HG02970 (cell line): ENCODE results near the gene LITAF.

Source experiments
- ATAC-seq: cut with Tn5 transposase; IDR thresholded peaks from one replicate; pipeline ENCODE4 v1.9.1; 2021; ENCODE audit warnings: mild to moderate bottlenecking, moderate library complexity, moderate number of reproducible peaks; ENCODE audit not compliant: unreplicated experiment, low FRiP score

The LITAF gene

DNA sequence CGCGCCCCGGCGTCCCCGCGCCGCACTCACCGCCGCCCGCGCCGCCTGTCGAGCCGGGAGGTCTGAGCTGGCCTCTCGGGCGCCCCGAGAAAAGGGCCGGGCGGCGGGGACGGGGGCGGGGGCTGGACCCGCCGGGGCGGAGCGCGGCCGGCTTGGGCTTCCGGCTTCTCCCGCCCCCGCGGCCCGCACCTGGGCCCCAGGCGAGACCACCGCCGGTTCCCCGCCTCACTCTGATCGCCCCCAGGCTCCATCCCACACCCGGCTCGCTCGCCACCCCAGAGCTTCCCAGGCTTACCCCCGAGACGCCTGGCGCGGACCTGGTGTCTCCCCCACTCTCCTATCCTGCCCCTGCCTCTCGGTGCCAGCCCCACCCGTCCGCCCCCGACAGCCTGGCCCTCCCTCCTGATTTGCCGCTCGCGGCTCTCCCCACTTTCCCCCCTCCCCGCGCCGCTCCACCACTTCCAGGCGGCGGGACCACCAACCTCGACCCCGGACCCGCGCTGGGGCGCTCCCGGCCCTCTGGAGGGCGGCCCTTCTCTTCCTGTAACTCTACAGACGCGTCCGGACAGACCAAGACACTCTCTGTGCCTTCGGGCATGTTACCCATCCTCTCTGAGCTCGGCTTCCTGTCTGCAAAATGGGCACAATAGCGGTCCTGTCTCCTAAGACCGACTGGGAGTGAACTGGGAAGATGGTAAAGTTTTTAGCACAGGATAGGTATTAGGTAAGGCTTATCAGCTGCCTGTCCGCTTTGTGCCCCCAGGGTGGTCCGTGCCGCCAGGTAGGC, at the start of gene LITAF:
Gene LITAF (minus strand): TSS at position 64 of the 787 bp plus-strand sequence. CDS start 30,189 bp downstream, outside the sequence.
- ATAC-seq = peak; percentile 49

DNA sequence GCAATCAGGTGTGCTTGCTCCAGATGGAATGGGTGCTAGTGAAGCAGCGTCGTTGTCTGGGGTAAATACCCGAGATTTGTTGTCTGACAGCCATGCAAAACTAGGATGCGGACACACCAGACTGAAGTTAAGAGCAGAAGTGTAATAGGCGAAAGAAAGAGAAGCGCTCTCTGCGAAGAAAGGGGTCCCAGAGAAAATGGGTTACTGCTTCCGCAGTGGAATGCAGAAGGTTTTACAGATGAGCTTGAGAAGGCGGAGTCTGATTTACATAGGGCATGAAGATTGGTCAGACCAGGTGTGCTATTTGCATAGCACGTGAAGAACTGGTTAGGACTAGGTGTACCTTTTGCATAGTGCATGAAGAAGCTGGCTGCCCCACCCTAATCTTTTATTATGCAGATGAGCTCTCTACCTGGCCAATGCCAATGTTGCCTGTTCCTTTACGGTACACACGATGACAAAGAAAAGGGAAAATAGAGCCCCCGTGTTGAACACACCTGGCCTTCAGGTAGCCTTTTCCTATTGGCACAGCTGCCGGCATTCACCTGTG, 49.5 kb upstream of the LITAF start:
- ATAC-seq = no peak

DNA sequence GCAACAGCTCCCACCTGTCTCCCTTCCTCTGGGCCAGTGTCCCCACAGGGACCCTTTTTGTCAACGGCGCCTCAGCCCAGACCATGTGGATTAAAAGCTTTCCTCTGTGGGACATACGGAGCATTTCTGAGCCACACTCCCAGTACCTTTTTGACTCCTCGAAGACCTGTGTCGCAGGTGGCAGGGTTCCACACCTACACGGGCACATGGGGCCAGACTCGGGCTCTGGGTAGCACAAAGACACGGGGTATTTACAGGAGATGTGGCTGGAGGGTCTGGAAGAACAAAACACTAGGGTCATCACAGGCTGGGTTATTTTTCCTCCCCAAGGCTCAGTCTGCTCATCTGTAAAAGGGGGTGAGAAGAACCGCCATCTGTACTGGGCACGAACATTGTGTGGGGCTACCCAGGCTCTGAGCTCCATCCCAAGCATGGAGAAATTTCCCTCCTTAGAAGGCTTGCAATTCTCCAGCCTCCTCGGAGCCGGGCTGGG, 49.0 kb upstream of the LITAF start:
- ATAC-seq = no peak

DNA sequence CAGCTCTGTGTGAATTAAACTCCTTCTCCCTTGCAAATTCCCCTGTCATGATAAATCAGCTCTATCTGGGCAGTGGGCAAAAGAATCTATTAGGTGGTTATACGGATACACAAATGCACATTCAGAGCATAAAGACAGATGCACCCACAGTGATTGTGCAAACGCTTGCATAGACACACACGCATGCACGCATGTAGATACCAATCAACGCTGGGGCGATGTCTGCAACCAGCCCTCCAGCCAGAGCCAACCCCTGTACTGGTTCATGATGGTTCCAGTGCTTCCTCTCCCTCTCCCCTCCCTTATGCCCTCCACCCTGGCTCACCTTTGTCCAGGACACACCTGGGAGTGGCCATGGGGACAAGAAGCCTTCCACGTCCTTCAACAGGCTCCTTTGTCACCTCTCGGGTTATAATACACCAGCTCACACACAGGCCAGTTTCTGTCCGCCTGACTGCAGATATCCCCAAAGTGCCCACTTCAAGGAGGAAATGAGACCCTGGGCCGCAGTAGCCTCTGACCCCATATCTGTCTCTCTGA, 48.5 kb upstream of the LITAF start:
- no peak for ATAC-seq

DNA sequence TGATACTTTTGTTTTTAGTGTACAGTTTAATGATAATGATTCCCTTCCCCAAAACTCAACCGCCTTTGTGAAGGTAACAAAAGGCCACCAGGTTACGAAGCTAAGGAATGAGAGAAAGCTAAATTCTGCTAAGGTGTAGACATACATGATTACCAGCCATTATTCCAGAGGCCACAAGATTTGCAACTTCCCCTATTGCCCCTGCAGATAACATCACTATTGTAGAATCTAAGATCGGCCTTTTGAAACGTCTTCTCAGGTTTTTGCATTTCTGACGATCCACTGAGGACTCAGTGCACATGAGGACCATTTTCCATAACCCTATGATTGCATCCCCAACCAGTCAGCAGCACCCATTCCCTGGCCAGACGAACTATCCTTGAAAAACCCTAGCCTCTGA, 47.6 kb upstream of the LITAF start:
- no peak for ATAC-seq

DNA sequence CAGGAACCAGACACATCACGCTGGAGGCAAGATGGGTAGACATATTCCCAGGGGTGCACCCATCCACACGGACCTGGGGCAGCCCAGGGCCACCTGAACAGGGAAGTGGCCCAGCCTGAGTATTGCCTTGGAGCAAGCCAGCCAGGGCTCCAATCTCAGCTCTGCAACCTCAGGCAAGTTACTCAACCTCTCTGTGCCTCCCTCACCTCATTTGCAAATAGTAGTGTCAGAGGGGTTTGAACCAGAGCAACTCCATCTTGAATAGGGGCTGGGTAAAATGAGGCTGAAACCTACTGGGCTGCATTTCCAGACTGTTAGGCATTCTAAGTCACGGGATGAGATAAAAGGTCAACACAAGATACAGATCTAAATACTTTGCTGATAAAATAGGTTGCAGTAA, 46.4 kb upstream of the LITAF start:
- ATAC-seq = no peak

DNA sequence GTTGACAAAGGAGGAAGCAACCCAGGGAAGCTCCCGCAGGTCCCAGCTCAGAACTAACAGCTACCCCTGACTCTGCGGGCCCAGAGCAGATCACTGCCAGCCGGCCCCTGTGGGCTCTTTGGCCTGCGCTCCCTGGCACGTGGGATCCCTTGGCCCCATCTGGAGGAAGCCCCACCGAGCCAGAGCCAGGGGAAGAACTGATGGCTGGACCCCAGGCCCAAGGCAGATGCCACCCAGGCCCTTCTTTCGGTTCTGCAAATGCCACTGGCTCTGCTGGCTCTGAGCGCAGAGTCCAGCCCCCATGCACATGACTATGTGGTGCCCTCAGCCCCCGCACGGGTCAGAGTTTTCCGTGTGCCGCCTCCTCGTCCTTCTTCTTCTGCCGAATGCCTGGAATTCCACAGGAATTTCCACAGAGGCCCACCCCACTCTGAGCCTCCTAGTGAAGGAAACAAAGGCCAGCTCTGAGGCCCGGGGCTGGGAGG, 45.8 kb upstream of the LITAF start:
- ATAC-seq = no peak

DNA sequence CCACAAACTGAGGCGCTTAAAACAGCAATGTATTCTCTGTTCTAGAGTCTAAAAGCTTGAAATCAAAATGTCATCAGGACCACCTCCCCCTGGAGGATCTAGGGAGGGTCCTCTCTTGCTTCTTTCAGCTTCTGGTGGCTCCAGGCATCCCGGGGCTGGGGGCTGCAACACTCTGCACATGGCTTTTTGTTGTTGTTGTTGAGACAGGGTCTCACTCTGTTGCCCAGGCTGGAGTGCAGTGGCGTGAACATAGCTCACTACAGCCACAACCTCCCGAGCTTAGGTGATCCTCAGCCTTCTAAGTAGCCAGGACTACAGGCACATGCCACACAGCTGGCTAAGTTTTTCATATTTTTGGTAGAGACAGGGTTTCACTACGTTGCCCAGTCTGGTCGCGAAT, 44.5 kb upstream of the LITAF start:
- no peak for ATAC-seq

DNA sequence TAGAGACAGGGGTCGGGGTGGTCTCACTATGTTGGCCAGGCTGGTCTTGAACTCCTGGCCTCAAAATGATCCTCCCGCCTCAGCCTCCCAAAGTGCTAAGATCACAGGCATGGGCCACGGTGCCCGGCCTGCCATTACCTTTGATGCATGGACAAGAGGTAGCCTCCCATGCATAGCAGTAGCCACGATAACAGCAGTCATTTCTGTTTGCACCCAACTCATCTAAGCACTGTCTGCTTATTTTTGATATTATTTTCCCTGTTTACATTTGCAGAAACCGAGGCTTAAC, 44.0 kb upstream of the LITAF start:
- ATAC-seq = no peak

DNA sequence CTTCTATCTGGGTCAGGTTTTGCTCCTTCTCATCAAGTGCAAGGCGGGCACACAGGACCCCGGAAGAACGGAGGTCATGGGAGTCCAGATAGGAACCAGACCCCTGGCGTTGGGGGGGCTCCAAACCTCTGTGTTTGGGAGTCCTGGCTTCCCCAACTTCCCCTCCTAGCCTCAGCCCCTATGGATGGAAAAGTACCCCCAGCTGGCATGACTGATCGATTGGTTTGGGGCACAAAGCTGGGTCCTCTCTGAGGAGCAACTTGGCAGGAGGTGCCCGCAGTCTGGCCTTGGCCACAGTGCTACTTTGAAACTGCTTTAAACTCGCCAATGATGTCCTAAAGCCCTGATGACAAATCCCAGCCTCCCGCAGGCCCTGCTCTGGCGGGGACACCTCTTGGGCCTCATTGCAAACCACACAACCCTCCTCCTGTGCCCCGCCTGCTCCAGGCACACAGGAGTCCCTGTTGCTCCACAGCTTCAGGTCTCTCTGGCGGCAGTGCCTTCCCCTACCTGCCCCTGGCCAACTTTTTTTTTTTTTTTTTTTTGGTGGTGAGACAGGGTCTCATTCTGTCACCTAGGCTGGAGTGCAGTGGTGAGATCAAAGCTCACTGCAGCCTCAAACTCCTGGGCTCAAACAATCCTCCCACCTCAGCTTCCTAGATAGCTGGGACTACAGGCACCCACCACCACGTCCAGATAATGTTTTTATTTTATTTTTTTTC, 43.5 kb upstream of the LITAF start:
- ATAC-seq = no peak

DNA sequence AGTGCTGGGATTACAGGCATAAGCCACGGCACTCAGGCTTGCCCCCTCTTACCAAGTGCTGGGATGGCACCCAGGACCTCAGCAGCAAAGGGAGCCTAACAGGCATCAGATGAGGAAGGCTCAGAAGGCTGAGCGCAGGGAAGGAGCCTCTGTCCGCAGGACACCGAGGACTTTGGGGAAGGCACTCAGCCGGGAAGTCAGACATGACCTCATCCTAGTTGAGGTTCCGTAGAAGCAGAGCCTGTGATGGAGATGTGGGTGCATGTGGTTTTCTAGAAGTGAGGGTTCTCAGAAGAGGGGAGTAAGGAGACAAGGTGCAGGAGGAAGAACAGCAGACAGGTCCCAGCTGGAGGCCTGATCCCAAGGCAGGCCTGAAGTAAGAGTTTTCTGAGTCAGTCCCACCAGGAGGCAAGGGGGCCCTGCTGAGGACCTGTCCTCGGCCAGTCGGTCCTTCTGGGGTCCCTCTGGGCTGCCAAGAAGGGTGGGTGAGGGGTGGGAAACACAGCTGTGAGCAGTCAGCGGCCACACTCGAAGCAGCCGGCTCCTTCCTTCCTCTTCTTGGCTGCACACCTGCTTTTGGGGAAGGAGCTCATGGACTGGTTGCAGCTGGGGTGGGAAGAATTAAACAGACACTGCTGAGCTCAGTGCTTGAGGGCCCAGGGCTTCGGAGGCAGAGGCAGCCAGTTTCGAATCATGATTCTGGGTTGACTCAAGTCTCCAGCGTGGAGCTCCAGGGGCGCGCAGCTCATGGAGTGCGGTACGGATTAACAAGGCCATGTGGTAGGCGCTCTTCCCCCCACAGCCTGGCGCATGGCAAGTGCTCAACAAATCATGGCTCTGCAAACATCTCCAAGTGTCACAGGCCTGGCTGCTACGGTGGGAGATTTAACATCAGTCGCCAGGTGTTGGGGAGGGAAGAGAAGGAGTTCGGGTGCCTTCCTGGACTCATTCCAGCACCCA, 42.6 kb upstream of the LITAF start:
- ATAC-seq = no peak

DNA sequence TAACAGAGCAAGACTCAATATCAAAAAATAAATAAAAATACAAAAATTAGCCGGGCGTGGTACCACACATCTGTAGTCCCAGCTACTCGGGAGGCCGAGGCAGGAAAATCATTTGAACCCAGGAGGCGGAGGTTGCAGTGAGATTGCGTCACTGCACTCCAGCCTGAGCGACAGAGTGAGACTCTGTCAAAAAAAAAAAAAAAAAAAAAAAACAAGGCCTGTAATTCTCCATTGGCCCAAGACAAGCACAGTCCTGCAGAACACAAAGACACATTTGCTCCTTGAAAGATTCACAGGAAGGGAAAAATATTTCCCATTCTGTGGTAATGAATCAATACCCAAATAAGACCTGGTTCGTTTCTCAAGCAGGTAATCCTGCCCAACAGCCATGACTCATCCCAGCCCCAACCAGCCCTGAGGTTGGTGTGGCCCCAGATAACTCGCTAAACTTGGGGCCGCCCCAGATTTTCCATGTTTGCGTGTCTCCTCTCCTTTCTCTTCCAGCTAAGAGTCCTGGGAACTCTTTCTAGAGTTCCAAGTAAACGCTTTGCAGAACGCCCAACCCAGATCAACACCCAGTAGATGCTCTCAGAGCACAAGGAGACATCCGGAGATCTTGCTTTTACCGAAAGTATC, 41.2 kb upstream of the LITAF start:
- ATAC-seq = no peak

DNA sequence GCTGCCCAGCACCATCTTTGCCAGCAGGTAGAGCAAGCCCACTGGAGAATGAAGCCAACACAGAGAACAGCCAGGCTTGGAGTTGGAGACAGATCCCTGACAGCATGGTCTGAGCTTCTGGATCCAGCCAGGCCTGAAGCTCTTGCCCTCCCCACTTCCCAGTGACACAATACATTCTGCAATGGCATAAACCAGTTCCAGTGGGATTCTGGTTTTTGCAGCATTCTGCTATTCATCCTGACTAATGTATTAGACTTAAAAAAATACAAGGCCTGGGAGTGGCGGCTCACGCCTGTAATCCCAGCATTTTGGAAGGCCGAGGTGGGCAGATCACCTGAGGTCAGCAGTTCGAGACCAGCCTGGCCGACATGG, 40.6 kb upstream of the LITAF start:
- no peak for ATAC-seq

DNA sequence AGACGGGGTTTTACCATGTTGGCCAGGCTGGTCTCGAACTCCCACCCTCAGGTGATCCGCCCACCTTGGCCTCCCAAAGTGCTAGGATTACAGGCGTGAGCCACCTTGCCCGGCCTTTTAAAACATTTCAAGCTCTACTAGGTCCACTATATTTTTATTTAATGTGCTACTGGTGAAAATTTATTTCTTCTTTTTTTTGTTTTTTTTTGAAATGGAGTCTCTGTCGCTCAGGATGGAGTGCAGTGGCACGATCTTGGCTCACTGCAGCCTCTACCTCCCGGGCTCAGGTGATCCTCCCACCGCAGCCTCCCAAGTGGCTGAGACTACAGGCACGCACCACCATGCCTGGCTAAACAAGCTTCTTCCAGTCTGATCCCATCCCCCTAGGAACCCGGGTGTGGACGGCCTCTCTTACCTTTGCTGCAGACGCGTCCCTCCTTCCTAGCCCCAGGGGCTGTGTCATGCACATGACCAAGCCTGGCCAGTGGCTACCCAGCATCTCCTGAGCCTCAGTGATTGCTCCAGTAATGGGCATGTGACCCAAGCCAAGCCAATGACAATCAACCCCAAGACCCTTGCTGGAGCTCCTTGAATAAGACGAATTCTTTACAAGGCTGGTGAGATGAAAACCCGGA, 40.1 kb upstream of the LITAF start:
- no peak for ATAC-seq

DNA sequence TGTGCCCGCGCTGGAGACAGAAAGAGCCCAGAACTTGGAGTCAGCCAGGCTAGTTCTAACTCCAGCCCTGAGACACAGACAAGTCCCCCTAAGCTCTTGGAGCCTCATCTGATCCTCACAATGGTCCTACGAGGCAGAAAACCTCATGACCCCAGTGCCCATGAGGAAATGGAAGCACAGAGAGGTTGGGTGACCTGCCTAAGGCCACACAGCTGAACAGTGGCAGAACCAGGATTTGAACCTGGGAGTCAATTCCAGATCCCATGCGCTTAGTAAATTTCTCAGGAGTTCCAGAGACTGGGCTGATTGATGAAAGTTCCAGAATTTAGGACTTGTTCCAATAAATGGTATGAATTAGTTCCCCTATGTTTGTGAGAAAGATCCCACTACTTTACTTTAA, 39.0 kb upstream of the LITAF start:
- no peak for ATAC-seq

DNA sequence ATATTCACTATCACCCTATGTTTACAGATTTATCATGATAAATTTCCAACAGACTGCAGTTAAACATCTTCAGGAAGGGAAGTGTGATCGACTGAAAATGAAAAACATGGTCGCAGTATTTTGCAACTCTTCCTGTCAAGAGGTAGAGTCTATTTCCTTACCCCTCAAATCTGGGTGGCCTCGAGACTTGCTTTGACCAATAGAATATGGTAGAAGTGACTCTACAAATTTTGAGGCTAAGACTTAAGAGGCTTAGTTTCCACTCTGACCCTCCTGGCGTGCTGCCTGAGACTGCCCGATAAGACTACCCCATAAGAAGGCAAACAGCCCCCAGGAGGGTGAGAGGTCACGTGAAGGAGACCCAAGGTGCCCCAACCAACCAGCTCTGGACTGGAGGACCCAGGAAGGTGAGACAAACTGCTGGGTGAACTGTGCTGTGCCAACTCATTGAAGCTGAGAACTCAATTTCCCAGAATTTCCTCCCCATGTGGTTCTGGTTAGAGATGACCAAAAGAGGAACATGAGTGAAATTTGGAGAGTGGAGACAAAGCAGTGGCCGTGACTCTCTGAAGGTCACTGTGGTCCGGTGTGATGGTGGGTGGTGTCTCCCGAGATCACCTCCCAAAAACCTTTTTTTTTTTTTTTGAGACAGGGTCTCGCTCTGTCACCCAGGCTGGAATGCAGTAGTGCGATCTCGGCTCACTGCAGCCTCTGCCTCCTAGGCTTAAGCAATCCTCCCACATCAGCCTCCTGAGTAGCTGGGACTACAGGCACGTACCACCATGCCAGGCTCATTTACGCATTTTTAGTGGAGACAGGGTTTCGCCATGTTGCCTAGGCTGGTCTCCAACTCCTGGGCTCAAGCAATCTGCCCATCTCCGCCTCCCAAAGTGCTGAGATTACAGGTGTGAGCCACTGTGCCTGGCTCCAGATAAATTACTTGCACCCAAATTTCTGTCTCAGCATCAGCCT, 38.2 kb upstream of the LITAF start:
- ATAC-seq = no peak

DNA sequence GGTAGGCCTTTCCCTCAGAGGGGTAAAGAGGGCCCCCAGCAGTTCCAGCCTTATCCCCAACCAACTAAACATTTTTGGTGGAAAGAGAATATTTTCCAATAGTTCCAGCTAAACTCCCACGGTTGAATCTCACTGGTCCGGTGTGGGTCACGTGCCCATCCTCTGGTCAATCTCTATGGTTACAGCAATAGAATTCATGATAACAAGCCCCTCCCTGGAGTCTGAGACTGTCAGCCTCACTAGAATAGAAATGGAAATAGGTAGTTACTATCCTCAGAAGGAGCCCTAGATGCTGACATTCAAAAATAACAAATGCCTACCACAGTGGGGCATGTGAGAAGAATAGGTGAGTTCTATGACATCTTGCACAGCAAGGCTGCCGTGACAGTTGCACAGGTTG, 37.5 kb upstream of the LITAF start:
- ATAC-seq = no peak
